NT2/D1 (cell line): ENCODE measurements around the gene PHACTR3.

Source experiments
- DNase-seq: peaks from one replicate; pipeline ENCODE4 v3.0.0-alpha.2; 2011; ENCODE audit warnings: low read depth, low spot score
- H3K27me3 ChIP-seq: 2 replicates; pipeline ENCODE4 v1.6.0; 2011; ENCODE audit warnings: mild to moderate bottlenecking; ENCODE audit not compliant: insufficient read length, insufficient read depth
- H3K36me3 ChIP-seq: 2 replicates; pipeline ENCODE4 v1.6.1; 2011; ENCODE audit warnings: mild to moderate bottlenecking, low read length, mixed read lengths; ENCODE audit not compliant: insufficient read depth, insufficient read length
- H3K4me1 ChIP-seq: 2 replicates; pipeline ENCODE4 v1.5.1; 2011; ENCODE audit not compliant: insufficient read depth, insufficient read length
- H3K4me3 ChIP-seq: 2 replicates; pipeline ENCODE4 v1.5.1; 2011; ENCODE audit warnings: low read depth; ENCODE audit not compliant: insufficient read length
- H3K9ac ChIP-seq: 2 replicates; pipeline ENCODE4 v1.6.0; 2011; ENCODE audit warnings: low read depth; ENCODE audit not compliant: insufficient read length
- H3K9me3 ChIP-seq: 2 replicates; pipeline ENCODE4 v1.5.1; 2011; ENCODE audit warnings: mild to moderate bottlenecking, low read length; ENCODE audit not compliant: insufficient read depth
- SUZ12 ChIP-seq: IDR thresholded peaks from 2 replicates; pipeline ENCODE4 v1.6.1; 2011; ENCODE audit not compliant: insufficient read length, insufficient read depth; ENCODE audit errors: extremely low read depth
- YY1 ChIP-seq: IDR thresholded peaks from 2 replicates; pipeline ENCODE4 v1.6.1; 2011; ENCODE audit not compliant: insufficient read length, insufficient read depth
- ZNF274 ChIP-seq: IDR thresholded peaks from 2 replicates; pipeline ENCODE4 v1.6.1; 2011; ENCODE audit warnings: mild to moderate bottlenecking, low read depth, low read length

Gene PHACTR3

GRCh38 chr20:59817846-59818615 lies 213.7 kb downstream of the PHACTR3 start:
- peaks cover 7% of the 10 kb centered on the region for H3K27me3 ChIP-seq
- H3K4me1 ChIP-seq, result peaks cover 5% of the 10 kb centered on the region

GRCh38 chr20:59818911-59819310 lies 214.6 kb downstream of the PHACTR3 start:
- Histone ChIP-seq H3K9me3 (no peaks in the 10 kb centered on the region), H3K36me3 (no peaks in the 10 kb centered on the region), H3K4me1 (peaks cover 5% of the 10 kb centered on the region)

More at GRCh38 chr20:59817846-59818615, 213.7 kb downstream of the PHACTR3 start:
- TF ChIP-seq YY1 (no peak), SUZ12 (no peak), ZNF274 (no peak)
- Histone ChIP-seq H3K36me3 (no peaks in the 10 kb centered on the region), H3K9ac (no peak overlapping the region), H3K9me3 (no peaks in the 10 kb centered on the region), H3K4me3 (no peak overlapping the region)
- no peak for DNase-seq

GRCh38 chr20:59819496-59820203 lies 215.3 kb downstream of the PHACTR3 start:
- H3K36me3 ChIP-seq, result no peaks in the 10 kb centered on the region
- H3K27me3 ChIP-seq, result peaks cover 4% of the 10 kb centered on the region
- no peak overlapping the region for H3K9ac ChIP-seq
- no peaks in the 10 kb centered on the region for H3K9me3 ChIP-seq
- TF ChIP-seq SUZ12 (no peak), ZNF274 (no peak), YY1 (no peak)
- DNase-seq, result no peak
- H3K4me3 ChIP-seq, result no peak overlapping the region
- peaks cover 5% of the 10 kb centered on the region for H3K4me1 ChIP-seq

More at GRCh38 chr20:59818911-59819310, 214.6 kb downstream of the PHACTR3 start:
- Histone ChIP-seq H3K9ac (no peak overlapping the region), H3K4me3 (no peak overlapping the region), H3K27me3 (peaks cover 4% of the 10 kb centered on the region)
- no peak for DNase-seq
- TF ChIP-seq SUZ12, result no peak
- no peak for TF ChIP-seq ZNF274
- TF ChIP-seq YY1, result no peak

- H3K9me3 ChIP-seq, result no peaks in the 10 kb centered on the region
- H3K4me1 ChIP-seq, result peaks cover 5% of the 10 kb centered on the region
- no peak for TF ChIP-seq SUZ12
- TF ChIP-seq ZNF274, result no peak
- TF ChIP-seq YY1, result no peak
- no peak overlapping the region for H3K4me3 ChIP-seq
- no peak overlapping the region for H3K9ac ChIP-seq
- no peaks in the 10 kb centered on the region for H3K36me3 ChIP-seq
- DNase-seq, result no peak
- peaks cover 4% of the 10 kb centered on the region for H3K27me3 ChIP-seq
Observed at GRCh38 chr20:59820204-59821041, 216.1 kb downstream of the PHACTR3 start.

GRCh38 chr20:59821201-59821600 lies 216.9 kb downstream of the PHACTR3 start:
- no peak for TF ChIP-seq SUZ12
- no peak for TF ChIP-seq YY1
- TF ChIP-seq ZNF274, result no peak
- H3K27me3 ChIP-seq, result peaks cover 4% of the 10 kb centered on the region
- H3K9ac ChIP-seq, result no peak overlapping the region
- no peak overlapping the region for H3K4me3 ChIP-seq
- no peaks in the 10 kb centered on the region for H3K36me3 ChIP-seq
- H3K4me1 ChIP-seq, result peaks cover 5% of the 10 kb centered on the region
- no peak for DNase-seq
- no peaks in the 10 kb centered on the region for H3K9me3 ChIP-seq

GRCh38 chr20:59821788-59822187 lies 217.4 kb downstream of the PHACTR3 start:
- Histone ChIP-seq H3K36me3 (no peaks in the 10 kb centered on the region), H3K4me3 (no peak overlapping the region)
- DNase-seq, result no peak

More at GRCh38 chr20:59821788-59822187, 217.4 kb downstream of the PHACTR3 start:
- Histone ChIP-seq H3K9ac (no peak overlapping the region), H3K4me1 (peaks cover 5% of the 10 kb centered on the region), H3K9me3 (no peaks in the 10 kb centered on the region), H3K27me3 (peaks cover 4% of the 10 kb centered on the region)
- no peak for TF ChIP-seq YY1
- no peak for TF ChIP-seq ZNF274
- no peak for TF ChIP-seq SUZ12
